Measurements from ENCODE around the gene VAMP8.
A peak's percentile ranks its signal among the peaks of the same experiment; 100 is the strongest.

Gene VAMP8

DNA sequence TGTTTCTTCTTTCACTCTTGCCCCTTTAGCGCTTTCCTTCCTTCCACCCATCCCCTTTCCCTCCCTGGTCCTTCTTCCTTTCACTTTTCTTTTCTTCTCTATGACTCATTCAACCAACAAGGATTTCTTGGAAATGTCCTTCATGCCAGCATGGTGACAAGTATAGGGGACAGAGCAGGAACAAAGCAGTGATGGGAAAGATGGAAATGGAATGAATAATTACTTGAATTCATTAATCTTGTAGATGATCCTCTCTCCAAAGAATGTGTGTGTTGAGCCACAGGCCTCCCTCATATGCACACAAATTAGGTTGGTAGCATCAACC, 8.4 kb downstream of the VAMP8 start:
- Histone ChIP-seq H3K9me3 (ENCODE audit: control insufficient read depth, insufficient read depth, low read length) (no peaks in the 10 kb centered on the region), H3K4me2 (ENCODE audit: low read length) (peak overlapping the region; percentile 17; the same call in 1 of the 2 replicates), H3K27me3 (ENCODE audit: control insufficient read depth, low read length) (no peaks in the 10 kb centered on the region), H3K36me3 (ENCODE audit: control insufficient read depth, low read length) (peaks cover 23% of the 10 kb centered on the region), H3K4me1 (ENCODE audit: control insufficient read depth, low read length) (peaks cover 22% of the 10 kb centered on the region), H3K4me3 (ENCODE audit: low read length) (no peak overlapping the region), H3K79me2 (ENCODE audit: control insufficient read depth, low read length) (no peaks in the 10 kb centered on the region), H3K27ac (ENCODE audit: low read depth, low read length) (no peak overlapping the region), H3F3A (ENCODE audit: control insufficient read depth, insufficient read depth) (no peaks in the 10 kb centered on the region), H4K20me1 (ENCODE audit: control insufficient read depth, insufficient read depth, low read depth, low read length) (no peaks in the 10 kb centered on the region), H3K9me2 (replicated peaks; ENCODE audit: control insufficient read depth, low read length) (no peaks in the 10 kb centered on the region)
- TF ChIP-seq, protein P1, sequence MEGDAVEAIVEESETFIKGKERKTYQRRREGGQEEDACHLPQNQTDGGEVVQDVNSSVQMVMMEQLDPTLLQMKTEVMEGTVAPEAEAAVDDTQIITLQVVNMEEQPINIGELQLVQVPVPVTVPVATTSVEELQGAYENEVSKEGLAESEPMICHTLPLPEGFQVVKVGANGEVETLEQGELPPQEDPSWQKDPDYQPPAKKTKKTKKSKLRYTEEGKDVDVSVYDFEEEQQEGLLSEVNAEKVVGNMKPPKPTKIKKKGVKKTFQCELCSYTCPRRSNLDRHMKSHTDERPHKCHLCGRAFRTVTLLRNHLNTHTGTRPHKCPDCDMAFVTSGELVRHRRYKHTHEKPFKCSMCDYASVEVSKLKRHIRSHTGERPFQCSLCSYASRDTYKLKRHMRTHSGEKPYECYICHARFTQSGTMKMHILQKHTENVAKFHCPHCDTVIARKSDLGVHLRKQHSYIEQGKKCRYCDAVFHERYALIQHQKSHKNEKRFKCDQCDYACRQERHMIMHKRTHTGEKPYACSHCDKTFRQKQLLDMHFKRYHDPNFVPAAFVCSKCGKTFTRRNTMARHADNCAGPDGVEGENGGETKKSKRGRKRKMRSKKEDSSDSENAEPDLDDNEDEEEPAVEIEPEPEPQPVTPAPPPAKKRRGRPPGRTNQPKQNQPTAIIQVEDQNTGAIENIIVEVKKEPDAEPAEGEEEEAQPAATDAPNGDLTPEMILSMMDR (IDR thresholded peaks at IDR 0.05; ENCODE audit: low read depth, low read length, poor library complexity, severe bottlenecking): no peak
- no peak for TF ChIP-seq EZH2phosphoT487 (IDR thresholded peaks at IDR 0.05; ENCODE audit: borderline replicate concordance, low read length)

DNA sequence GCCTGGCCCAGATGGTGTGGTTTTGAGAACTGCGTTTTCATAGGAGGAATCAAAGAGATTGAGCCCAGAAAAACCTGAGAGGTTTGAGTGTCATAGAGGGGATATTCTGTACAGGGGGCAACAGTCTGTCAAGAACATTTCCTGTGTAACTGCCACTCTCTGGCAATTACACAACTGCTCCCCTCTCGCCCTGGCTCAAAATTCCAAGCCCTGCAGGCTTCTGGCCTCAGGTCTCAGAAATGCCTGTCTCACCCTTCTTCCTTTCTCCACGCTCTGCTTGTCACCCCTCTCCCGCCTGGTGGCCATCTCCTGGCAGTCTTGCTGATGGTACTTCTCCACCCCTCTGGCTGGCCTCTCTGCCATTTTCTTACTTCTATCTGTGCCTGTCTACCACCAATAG, 10.8 kb downstream of the VAMP8 start:
- H3K36me3 ChIP-seq (ENCODE audit: control insufficient read depth, low read length): no peaks in the 10 kb centered on the region
- no peaks in the 10 kb centered on the region for H3F3A ChIP-seq (ENCODE audit: control insufficient read depth, insufficient read depth)
- no peaks in the 10 kb centered on the region for H3K9me2 ChIP-seq (replicated peaks; ENCODE audit: control insufficient read depth, low read length)
- H3K79me2 ChIP-seq (ENCODE audit: control insufficient read depth, low read length): no peaks in the 10 kb centered on the region
- no peaks in the 10 kb centered on the region for H3K9me3 ChIP-seq (ENCODE audit: control insufficient read depth, insufficient read depth, low read length)
- H3K27ac ChIP-seq (ENCODE audit: low read depth, low read length): no peak overlapping the region
- peaks cover 22% of the 10 kb centered on the region for H3K4me1 ChIP-seq (ENCODE audit: control insufficient read depth, low read length)
- no peak overlapping the region for H3K4me3 ChIP-seq (ENCODE audit: low read length)
- H3K27me3 ChIP-seq (ENCODE audit: control insufficient read depth, low read length): no peaks in the 10 kb centered on the region
- TF ChIP-seq, protein P1 (IDR thresholded peaks at IDR 0.05; ENCODE audit: low read depth, low read length, poor library complexity, severe bottlenecking): no peak
- no peak for TF ChIP-seq EZH2phosphoT487 (IDR thresholded peaks at IDR 0.05; ENCODE audit: borderline replicate concordance, low read length)
- H3K4me2 ChIP-seq (ENCODE audit: low read length): no peak overlapping the region
- H4K20me1 ChIP-seq (ENCODE audit: control insufficient read depth, insufficient read depth, low read depth, low read length): no peaks in the 10 kb centered on the region

DNA sequence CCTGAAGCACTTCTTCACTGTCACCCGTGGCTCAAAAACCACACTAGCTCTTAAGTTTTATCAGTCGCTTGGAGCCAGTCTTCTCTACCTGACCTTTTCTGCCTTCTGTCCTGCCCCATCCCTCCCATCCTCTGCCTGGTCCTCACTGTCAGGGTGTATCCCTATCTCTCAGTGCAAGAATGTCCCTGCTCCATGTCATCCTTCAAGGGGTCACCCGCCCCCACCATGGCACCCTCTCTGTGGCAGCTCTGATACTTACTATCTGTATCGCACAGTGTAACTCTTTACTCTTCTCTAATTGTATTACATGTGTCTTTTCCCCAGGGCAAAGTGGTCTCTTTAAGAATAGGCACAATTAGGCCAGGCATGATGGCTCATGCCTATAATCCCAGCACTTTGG, 11.3 kb downstream of the VAMP8 start:
- no peak overlapping the region for H3K27ac ChIP-seq (ENCODE audit: low read depth, low read length)
- no peaks in the 10 kb centered on the region for H3K9me2 ChIP-seq (replicated peaks; ENCODE audit: control insufficient read depth, low read length)
- no peak overlapping the region for H3K4me3 ChIP-seq (ENCODE audit: low read length)
- H3K27me3 ChIP-seq (ENCODE audit: control insufficient read depth, low read length): no peaks in the 10 kb centered on the region
- H4K20me1 ChIP-seq (ENCODE audit: control insufficient read depth, insufficient read depth, low read depth, low read length): no peaks in the 10 kb centered on the region
- TF ChIP-seq, protein P1 (IDR thresholded peaks at IDR 0.05; ENCODE audit: low read depth, low read length, poor library complexity, severe bottlenecking): no peak
- no peak for TF ChIP-seq EZH2phosphoT487 (IDR thresholded peaks at IDR 0.05; ENCODE audit: borderline replicate concordance, low read length)
- H3K9me3 ChIP-seq (ENCODE audit: control insufficient read depth, insufficient read depth, low read length): no peaks in the 10 kb centered on the region
- no peaks in the 10 kb centered on the region for H3F3A ChIP-seq (ENCODE audit: control insufficient read depth, insufficient read depth)
- H3K79me2 ChIP-seq (ENCODE audit: control insufficient read depth, low read length): no peaks in the 10 kb centered on the region
- no peak overlapping the region for H3K4me2 ChIP-seq (ENCODE audit: low read length)
- no peaks in the 10 kb centered on the region for H3K36me3 ChIP-seq (ENCODE audit: control insufficient read depth, low read length)
- H3K4me1 ChIP-seq (ENCODE audit: control insufficient read depth, low read length): peaks cover 22% of the 10 kb centered on the region

DNA sequence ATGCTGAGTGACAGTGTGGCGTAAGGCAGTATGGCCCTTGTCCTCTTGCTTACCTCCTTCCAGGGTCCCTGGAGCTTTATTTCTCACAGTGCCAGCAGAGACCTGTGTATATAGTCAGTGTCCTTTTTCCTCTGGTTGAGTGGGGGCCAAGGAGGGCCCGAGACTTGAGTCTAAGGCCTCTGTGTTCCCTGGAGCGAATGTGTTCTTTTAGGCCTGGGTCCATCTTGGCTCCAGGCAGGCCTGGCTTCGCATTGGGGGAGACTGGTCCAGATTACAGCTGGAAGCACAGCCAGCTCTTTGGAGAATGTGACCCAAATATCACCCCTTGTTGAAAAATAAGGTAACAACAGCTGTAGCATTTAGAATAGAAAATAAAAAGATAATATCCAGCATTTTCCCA, 11.8 kb downstream of the VAMP8 start:
- Histone ChIP-seq H3K27me3 (ENCODE audit: control insufficient read depth, low read length) (no peaks in the 10 kb centered on the region), H3K36me3 (ENCODE audit: control insufficient read depth, low read length) (no peaks in the 10 kb centered on the region), H3K4me3 (ENCODE audit: low read length) (no peak overlapping the region), H4K20me1 (ENCODE audit: control insufficient read depth, insufficient read depth, low read depth, low read length) (no peaks in the 10 kb centered on the region), H3K4me1 (ENCODE audit: control insufficient read depth, low read length) (peaks cover 23% of the 10 kb centered on the region), H3K79me2 (ENCODE audit: control insufficient read depth, low read length) (peaks cover 2% of the 10 kb centered on the region; the same call in 1 of the 2 replicates), H3K9me3 (ENCODE audit: control insufficient read depth, insufficient read depth, low read length) (no peaks in the 10 kb centered on the region), H3F3A (ENCODE audit: control insufficient read depth, insufficient read depth) (no peaks in the 10 kb centered on the region), H3K9me2 (replicated peaks; ENCODE audit: control insufficient read depth, low read length) (no peaks in the 10 kb centered on the region), H3K4me2 (ENCODE audit: low read length) (no peak overlapping the region), H3K27ac (ENCODE audit: low read depth, low read length) (no peak overlapping the region)
- TF ChIP-seq, protein P1 (IDR thresholded peaks at IDR 0.05; ENCODE audit: low read depth, low read length, poor library complexity, severe bottlenecking): no peak
- no peak for TF ChIP-seq EZH2phosphoT487 (IDR thresholded peaks at IDR 0.05; ENCODE audit: borderline replicate concordance, low read length)

Data from DOHH2 (cell line).